Activated CD4-positive, alpha-beta memory T cell treated with anti-CD3 and anti-CD28 coated beads for 36 hours (primary cell): ENCODE data around the gene RNF169. TPM values are rescaled to one million over a fixed set of nuclear protein-coding genes. Genes with fewer than 3 reads are reported as not detected.
"Not testable (repeated sequence)": the region's sequence is repeated elsewhere in the genome, so short reads cannot be mapped to it uniquely, and the experiment has no call there.

Experiments used
- CTCF ChIA-PET: fragments of 350-600 bp; sonication (Branson Sonifier 250); formaldehyde crosslinking; loops from one replicate; lab custom pipeline; 2021; ENCODE audit warnings: antibody characterized with exemption, inconsistent platforms; lab: Charles Lee
- POLR2A ChIA-PET: fragments of 350-600 bp; sonication (Branson Sonifier 250); formaldehyde crosslinking; loops from one replicate; lab custom pipeline; 2021; ENCODE audit warnings: antibody characterized with exemption; lab: Charles Lee
- DNase-seq: peaks from one replicate; pipeline ENCODE4 v3.0.0-alpha.2; 2020
- H3K27ac Mint-ChIP-seq: one replicate; pipeline ENCODE4 v1.8.0; 2021; ENCODE audit warnings: mixed read lengths
- H3K27me3 Mint-ChIP-seq: one replicate; pipeline ENCODE4 v1.8.0; 2021; ENCODE audit warnings: mixed read lengths
- H3K36me3 Mint-ChIP-seq: one replicate; pipeline ENCODE4 v1.8.0; 2021; ENCODE audit warnings: mixed read lengths
- H3K4me1 Mint-ChIP-seq: one replicate; pipeline ENCODE4 v1.8.0; 2021; ENCODE audit warnings: low read depth, mixed read lengths
- H3K4me3 Mint-ChIP-seq: one replicate; pipeline ENCODE4 v1.8.0; 2021; ENCODE audit warnings: mild to moderate bottlenecking, mixed read lengths
- H3K9me3 Mint-ChIP-seq: one replicate; pipeline ENCODE4 v1.8.0; 2021; ENCODE audit warnings: mixed read lengths
- intact Hi-C: fragments of 100-400 bp; cut with micrococcal nuclease; formaldehyde crosslinking; loops from one replicate; pipeline ENCODE4 v1.15.1; 2023
- total RNA-seq, 2 experiments: library from RNA; stranded (reverse); gene quantifications; one replicate each; pipeline ENCODE4 v1.2.3, GENCODE V29; 2021

RNF169 gene
- total RNA-seq, 2 experiments from 2014 or later = 14.3 to 14.9 TPM

GRCh38 chr11:74791333-74792100 is 42.9 kb downstream of the RNF169 start:
- H3K27me3 Mint-ChIP-seq = no peaks in the 10 kb centered on the region
- no peak overlapping the region for H3K4me3 Mint-ChIP-seq
- no peaks in the 10 kb centered on the region for H3K4me1 Mint-ChIP-seq
- DNase-seq = no peak
- ChIA-PET POLR2A (no interaction called here), CTCF (interaction anchor here (0.6 to 1.3 kb wide), 3 partner anchors 25 to 89 kb away, joined by 3 read pairs; no protein-coding TSS in a partner anchor)
- H3K27ac Mint-ChIP-seq = no peak overlapping the region
- intact Hi-C loops = no loop called here
- peaks cover 2% of the 10 kb centered on the region for H3K9me3 Mint-ChIP-seq
- H3K36me3 Mint-ChIP-seq = peaks cover 40% of the 10 kb centered on the region

GRCh38 chr11:74806267-74806666 is 57.6 kb downstream of the RNF169 start:
- H3K36me3 Mint-ChIP-seq = peaks cover 2% of the 10 kb centered on the region
- H3K9me3 Mint-ChIP-seq = no peaks in the 10 kb centered on the region
- ChIA-PET POLR2A (no interaction called here), CTCF (no interaction called here)
- H3K27ac Mint-ChIP-seq = no peak overlapping the region
- H3K4me1 Mint-ChIP-seq = peaks cover 7% of the 10 kb centered on the region
- no peaks in the 10 kb centered on the region for H3K27me3 Mint-ChIP-seq
- DNase-seq = no peak
- intact Hi-C loops = no loop called here
- H3K4me3 Mint-ChIP-seq = no peak overlapping the region

GRCh38 chr11:74809801-74810200 is 61.2 kb downstream of the RNF169 start:
- H3K27ac Mint-ChIP-seq = no peak overlapping the region
- H3K4me1 Mint-ChIP-seq = peaks cover 3% of the 10 kb centered on the region
- H3K27me3 Mint-ChIP-seq = no peaks in the 10 kb centered on the region
- DNase-seq = no peak
- intact Hi-C loops = no loop called here
- CTCF ChIA-PET = interaction anchor here (1.2 kb wide), 1 partner anchor 70 kb away, joined by 3 read pairs; no protein-coding TSS in a partner anchor
- peaks cover 7% of the 10 kb centered on the region for H3K36me3 Mint-ChIP-seq
- H3K4me3 Mint-ChIP-seq = no peak overlapping the region
- H3K9me3 Mint-ChIP-seq = no peaks in the 10 kb centered on the region
- POLR2A ChIA-PET = no interaction called here

GRCh38 chr11:74815966-74816365 is 67.3 kb downstream of the RNF169 start:
- DNase-seq = no peak
- ChIA-PET CTCF (interaction anchor here (0.9 kb wide), 1 partner anchor 25 kb away, joined by 3 read pairs; no protein-coding TSS in a partner anchor), POLR2A (no interaction called here)
- Mint-ChIP-seq H3K4me1 (peaks cover 22% of the 10 kb centered on the region), H3K9me3 (no peaks in the 10 kb centered on the region), H3K27me3 (no peaks in the 10 kb centered on the region), H3K27ac (no peak overlapping the region), H3K4me3 (no peak overlapping the region), H3K36me3 (peaks cover 41% of the 10 kb centered on the region)
- intact Hi-C loops = no loop called here

- Mint-ChIP-seq H3K9me3 (no peaks in the 10 kb centered on the region), H3K27ac (no peak overlapping the region)
Observed at GRCh38 chr11:74816664-74817063, 68.0 kb downstream of the RNF169 start.

GRCh38 chr11:74818283-74818946 is 69.8 kb downstream of the RNF169 start:
- no peak for DNase-seq
- ChIA-PET CTCF (no interaction called here), POLR2A (interaction anchor here (0.6 kb wide), 1 partner anchor 16 kb away, joined by 4 read pairs; no protein-coding TSS in a partner anchor)
- H3K27ac Mint-ChIP-seq = no peak overlapping the region
- peaks cover under 1% of the 10 kb centered on the region for H3K9me3 Mint-ChIP-seq
- no peaks in the 10 kb centered on the region for H3K27me3 Mint-ChIP-seq
- H3K36me3 Mint-ChIP-seq = peaks cover 53% of the 10 kb centered on the region
- no peak overlapping the region for H3K4me3 Mint-ChIP-seq
- H3K4me1 Mint-ChIP-seq = peaks cover 22% of the 10 kb centered on the region
- intact Hi-C loops = no loop called here

More at GRCh38 chr11:74816664-74817063, 68.0 kb downstream of the RNF169 start:
- ChIA-PET POLR2A (no interaction called here), CTCF (interaction anchor here (0.9 kb wide), 1 partner anchor 26 kb away, joined by 3 read pairs; no protein-coding TSS in a partner anchor)
- no peaks in the 10 kb centered on the region for H3K27me3 Mint-ChIP-seq
- no peak for DNase-seq
- no peak overlapping the region for H3K4me3 Mint-ChIP-seq
- H3K4me1 Mint-ChIP-seq = peaks cover 22% of the 10 kb centered on the region
- H3K36me3 Mint-ChIP-seq = peaks cover 45% of the 10 kb centered on the region
- intact Hi-C loops = no loop called here

GRCh38 chr11:74819400-74819799 is 70.8 kb downstream of the RNF169 start:
- H3K9me3 Mint-ChIP-seq = peaks cover 10% of the 10 kb centered on the region
- DNase-seq = no peak
- no peak overlapping the region for H3K27ac Mint-ChIP-seq
- H3K4me1 Mint-ChIP-seq = peaks cover 22% of the 10 kb centered on the region
- no peaks in the 10 kb centered on the region for H3K27me3 Mint-ChIP-seq
- POLR2A ChIA-PET = no interaction called here
- CTCF ChIA-PET = no interaction called here
- no peak overlapping the region for H3K4me3 Mint-ChIP-seq
- intact Hi-C loops = no loop called here
- peaks cover 63% of the 10 kb centered on the region for H3K36me3 Mint-ChIP-seq

- H3K36me3 Mint-ChIP-seq = peaks cover 74% of the 10 kb centered on the region
- H3K9me3 Mint-ChIP-seq = peaks cover 24% of the 10 kb centered on the region
- CTCF ChIA-PET = no interaction called here
- H3K27me3 Mint-ChIP-seq = no peaks in the 10 kb centered on the region
- POLR2A ChIA-PET = no interaction called here
- no peak for DNase-seq
- H3K27ac Mint-ChIP-seq = no peak overlapping the region
- no peak overlapping the region for H3K4me3 Mint-ChIP-seq
- intact Hi-C loops = no loop called here
- peaks cover 22% of the 10 kb centered on the region for H3K4me1 Mint-ChIP-seq
Observed at GRCh38 chr11:74820763-74821162, 72.1 kb downstream of the RNF169 start.

GRCh38 chr11:74822170-74822569 is 73.5 kb downstream of the RNF169 start:
- H3K4me3 Mint-ChIP-seq = no peak overlapping the region
- DNase-seq = no peak
- H3K36me3 Mint-ChIP-seq = peaks cover 85% of the 10 kb centered on the region
- no peak overlapping the region for H3K27ac Mint-ChIP-seq
- peaks cover 38% of the 10 kb centered on the region for H3K9me3 Mint-ChIP-seq
- ChIA-PET CTCF (no interaction called here), POLR2A (no interaction called here)
- H3K4me1 Mint-ChIP-seq = peaks cover 21% of the 10 kb centered on the region
- intact Hi-C loops = no loop called here
- no peaks in the 10 kb centered on the region for H3K27me3 Mint-ChIP-seq

- CTCF ChIA-PET = no interaction called here
- H3K9me3 Mint-ChIP-seq = peaks cover 50% of the 10 kb centered on the region
- no peak for DNase-seq
- H3K4me1 Mint-ChIP-seq = peaks cover 5% of the 10 kb centered on the region
- intact Hi-C loops = no loop called here
- H3K36me3 Mint-ChIP-seq = peaks cover 90% of the 10 kb centered on the region
- H3K27ac Mint-ChIP-seq = no peak overlapping the region
- no peak overlapping the region for H3K4me3 Mint-ChIP-seq
- POLR2A ChIA-PET = interaction anchor here (0.6 kb wide), 1 partner anchor 98 kb away, joined by 3 read pairs; no protein-coding TSS in a partner anchor
- H3K27me3 Mint-ChIP-seq = no peaks in the 10 kb centered on the region
Observed at GRCh38 chr11:74824285-74824982, 75.8 kb downstream of the RNF169 start.

GRCh38 chr11:74825596-74825995 is 76.9 kb downstream of the RNF169 start:
- intact Hi-C loops, H3K4me1 Mint-ChIP-seq, POLR2A ChIA-PET, DNase-seq, H3K27ac Mint-ChIP-seq, CTCF ChIA-PET, H3K4me3 Mint-ChIP-seq, H3K27me3 Mint-ChIP-seq: not testable (repeated sequence)
- Mint-ChIP-seq H3K36me3 (peaks cover 84% of the 10 kb centered on the region), H3K9me3 (peaks cover 52% of the 10 kb centered on the region)

- peaks cover 76% of the 10 kb centered on the region for H3K36me3 Mint-ChIP-seq
- peaks cover 52% of the 10 kb centered on the region for H3K9me3 Mint-ChIP-seq
- no peak for DNase-seq
- ChIA-PET POLR2A (no interaction called here), CTCF (no interaction called here)
- no peaks in the 10 kb centered on the region for H3K27me3 Mint-ChIP-seq
- intact Hi-C loops = no loop called here
- no peak overlapping the region for H3K4me3 Mint-ChIP-seq
- no peaks in the 10 kb centered on the region for H3K4me1 Mint-ChIP-seq
- H3K27ac Mint-ChIP-seq = no peak overlapping the region
Observed at GRCh38 chr11:74826901-74827300, 78.3 kb downstream of the RNF169 start.
